GM18520 (cell line): ENCODE measurements around the gene KLC4.
A peak's percentile ranks its signal among the peaks of the same experiment; 100 is the strongest.
"Not testable (repeated sequence)": the region's sequence is repeated elsewhere in the genome, so short reads cannot be mapped to it uniquely, and the experiment has no call there.

Experiments used
- ATAC-seq: cut with Tn5 transposase; IDR thresholded peaks from one replicate; pipeline ENCODE4 v1.9.1; 2021; ENCODE audit not compliant: unreplicated experiment

Gene KLC4

DNA sequence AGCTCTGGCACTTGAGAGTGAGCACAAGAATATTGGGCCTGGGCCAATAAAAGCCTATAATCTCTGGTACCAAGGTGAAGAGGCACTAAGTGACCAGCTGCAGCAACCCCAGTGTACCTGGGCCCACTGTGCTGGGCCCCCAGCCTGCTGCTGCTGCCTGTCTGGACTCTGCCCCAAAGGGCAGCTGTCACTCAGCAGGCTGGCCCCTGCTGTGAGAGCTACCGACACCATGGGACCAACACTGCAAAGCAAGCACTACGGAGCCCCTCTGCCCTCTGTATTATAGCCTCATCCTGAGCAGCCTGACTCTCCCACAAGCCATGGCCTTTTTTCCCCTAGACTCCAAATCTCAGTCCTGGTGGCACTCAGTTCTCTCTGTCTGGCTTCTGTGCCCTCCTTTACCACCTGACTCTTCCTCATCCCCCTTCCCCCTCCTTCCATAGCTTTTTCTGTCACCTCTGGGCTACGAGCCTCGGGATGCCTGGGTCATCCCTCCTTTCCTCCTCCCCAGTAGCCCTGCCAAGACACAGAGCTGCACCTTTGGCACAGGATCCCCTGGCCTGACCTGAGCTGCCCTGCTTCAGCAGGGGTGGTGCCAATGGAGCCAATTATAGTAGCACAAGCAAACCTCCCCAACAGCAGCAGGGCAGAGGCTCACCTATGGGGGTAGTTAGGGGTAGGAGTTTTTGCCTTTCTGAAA is 23.8 kb upstream of the KLC4 start:
- ATAC-seq, result no peak

DNA sequence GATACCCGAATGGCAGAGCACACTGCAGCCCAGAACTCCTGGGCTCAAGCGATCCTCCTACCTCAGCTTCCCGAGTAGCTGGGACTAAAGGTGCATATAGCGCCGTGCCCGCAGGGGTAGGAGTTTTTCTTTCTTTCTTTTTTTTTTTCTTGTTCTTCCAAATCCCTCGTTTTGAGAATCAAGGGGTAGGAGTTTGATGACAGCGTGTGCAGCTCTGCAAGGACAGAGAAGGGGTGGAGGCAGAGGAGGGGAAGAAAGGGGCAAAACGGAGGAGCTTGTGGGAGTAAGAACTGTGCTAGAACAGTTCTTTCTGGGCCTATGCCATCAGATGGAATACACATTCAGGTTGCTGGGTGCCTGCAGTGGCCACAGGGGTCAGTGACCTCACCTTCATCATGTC is 22.7 kb upstream of the KLC4 start:
- no peak for ATAC-seq

DNA sequence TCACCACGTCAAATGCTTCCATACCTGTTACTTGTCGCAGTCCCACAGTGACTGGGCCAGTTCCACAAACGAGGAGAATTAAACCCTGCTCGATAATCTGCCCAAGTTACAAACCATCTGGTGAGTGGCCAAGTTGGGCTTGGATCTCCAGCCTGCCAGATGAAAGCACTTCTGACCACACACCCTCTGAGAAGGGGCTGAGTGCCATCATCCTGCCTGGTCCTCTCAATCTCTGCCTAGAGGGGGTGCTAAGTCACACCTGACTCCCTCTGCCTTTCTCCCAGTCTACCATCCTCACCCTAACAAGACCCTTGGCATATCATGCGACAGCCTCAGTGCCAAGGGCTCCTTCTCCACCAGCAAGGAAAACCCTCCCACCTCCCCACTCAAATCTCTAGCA is 22.2 kb upstream of the KLC4 start:
- ATAC-seq, result no peak

DNA sequence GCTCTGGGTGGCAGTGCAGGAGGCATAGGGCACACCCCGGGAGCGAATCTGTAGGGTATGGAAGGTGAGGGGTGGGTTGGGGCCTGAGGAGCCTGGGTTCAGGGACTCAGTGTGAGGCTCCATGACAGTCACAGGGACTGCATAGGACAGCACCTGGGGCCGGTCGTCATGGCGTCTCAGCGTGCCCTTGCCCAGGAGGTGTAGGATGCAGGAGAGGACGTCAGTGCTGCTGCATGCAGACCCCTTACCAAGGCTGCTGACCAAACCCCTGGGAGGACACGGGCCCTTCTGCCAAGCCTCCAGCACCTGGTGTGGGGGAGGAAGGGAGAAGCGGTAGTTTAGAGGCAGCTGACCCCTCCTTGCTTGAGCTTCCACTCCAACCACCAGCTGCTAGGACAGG is 21.7 kb upstream of the KLC4 start:
- no peak for ATAC-seq

DNA sequence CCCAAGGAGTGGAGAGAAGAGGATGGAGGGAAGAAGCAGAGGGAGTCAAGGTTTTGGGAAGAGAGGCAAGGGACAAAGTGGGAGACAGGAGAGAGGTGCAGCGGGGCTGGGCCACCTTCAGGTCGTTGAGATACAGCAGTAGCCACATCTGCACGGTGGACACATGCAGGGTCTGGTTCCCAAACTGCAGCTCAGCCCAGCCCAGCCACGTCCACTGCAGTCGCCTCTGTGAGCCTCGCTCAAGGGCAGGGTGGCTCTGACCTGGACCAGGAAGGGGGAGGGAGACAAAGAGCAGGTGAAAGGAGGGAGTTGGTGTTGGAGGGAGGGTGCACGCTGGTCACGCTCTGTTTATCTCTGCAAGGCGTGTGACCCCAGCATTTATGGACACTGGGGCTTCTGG is 20.7 kb upstream of the KLC4 start:
- no peak for ATAC-seq

DNA sequence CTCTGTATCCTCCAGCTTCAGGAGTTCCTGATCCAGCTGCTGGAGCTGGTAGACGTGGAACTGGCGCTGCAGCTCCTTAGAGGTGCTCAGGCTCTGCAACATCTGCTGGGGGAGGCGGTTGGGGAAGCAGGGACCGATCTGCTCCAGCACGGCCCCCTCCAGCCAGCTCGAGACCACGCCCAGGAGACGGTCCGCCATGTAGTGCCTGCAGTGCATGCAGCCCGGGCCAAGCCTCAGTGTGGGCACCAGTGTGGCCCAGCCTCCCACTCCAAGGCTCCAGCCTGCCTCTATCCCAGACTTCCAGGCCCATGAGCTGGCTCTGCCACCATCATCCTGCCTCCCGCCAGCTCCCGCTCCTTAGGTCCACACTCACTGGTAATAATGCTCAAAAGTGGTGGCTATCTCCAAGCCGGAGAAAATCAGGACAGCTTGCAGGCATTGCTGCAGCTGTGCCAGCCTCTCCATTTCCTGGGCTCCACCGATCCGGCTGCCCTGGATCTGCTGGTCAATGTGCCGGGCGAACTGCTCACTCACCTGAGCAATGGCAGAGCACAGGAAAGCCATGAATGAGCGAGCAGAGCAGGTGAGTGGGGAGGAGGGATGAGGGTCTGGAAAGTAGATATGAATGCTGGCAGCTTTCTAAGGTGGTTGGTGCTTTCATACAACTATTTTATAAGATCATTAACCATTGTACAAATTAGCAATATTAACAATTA is 18.7 kb upstream of the KLC4 start:
- no peak for ATAC-seq

DNA sequence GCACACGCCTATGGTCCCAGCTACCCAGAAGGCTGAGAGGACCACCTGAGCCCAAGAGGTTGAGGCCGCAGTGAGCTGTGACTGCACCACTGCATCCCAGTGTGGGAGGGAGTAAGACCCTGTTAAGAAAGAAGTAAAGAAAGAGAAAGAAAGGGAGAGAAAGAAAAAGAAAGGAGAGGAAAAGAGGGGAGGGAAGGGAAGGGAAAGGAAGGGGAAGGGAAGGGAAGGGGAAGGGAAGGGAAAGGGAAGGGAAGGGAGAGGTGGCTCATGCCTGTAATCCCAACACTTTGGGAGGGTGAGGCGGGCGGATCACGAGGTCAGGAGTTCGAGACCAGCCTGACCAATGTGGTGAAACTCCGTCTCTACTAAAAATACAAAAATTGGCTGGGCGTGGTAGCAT is 18.0 kb upstream of the KLC4 start:
- not testable (repeated sequence) for ATAC-seq

DNA sequence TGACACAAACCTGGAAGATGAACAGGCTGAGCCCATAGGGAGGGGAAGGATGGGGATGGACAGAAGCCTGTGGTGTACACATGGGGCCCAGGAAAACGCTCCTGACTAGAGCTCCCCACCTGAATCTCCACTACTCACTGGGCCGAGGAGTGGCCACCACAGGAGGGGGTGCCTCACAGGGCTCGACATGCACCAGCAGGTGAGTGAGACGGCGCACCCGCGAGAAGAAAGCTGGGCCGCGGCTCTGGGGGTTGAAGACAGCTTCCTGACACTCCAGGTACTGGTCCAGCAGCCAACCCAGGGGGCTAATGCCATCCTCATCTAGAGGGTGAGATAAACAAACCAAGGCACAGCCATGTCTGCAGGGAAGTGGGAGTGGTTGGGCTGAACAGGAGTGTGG is 16.1 kb upstream of the KLC4 start:
- no peak for ATAC-seq

DNA sequence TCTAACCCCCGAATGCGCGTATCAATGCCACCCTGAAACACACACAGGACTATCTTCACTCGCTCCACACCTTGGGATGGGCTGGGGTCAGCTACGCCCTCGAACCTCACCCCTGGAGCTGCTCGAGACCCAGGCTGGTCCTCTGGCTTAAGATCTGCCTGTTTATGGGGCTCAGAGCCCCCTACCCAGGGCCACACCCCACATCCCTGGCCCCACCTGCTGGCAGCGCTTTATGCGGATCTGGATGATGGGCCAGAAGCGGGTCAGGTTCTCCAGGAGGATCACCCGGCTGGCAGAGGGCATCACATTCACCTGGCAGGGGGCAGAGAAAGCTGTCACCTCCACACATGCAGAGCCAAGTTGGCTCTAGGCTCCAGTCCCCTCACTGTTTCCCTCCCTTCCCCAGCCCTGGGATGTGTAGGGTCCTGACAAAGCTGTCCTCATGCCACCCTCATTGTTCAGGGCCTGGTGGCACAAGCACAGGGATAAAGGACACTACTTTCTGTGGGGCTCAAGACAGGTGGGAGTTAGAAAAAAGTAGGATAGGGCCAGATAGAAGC is 14.0 kb upstream of the KLC4 start:
- no peak for ATAC-seq

DNA sequence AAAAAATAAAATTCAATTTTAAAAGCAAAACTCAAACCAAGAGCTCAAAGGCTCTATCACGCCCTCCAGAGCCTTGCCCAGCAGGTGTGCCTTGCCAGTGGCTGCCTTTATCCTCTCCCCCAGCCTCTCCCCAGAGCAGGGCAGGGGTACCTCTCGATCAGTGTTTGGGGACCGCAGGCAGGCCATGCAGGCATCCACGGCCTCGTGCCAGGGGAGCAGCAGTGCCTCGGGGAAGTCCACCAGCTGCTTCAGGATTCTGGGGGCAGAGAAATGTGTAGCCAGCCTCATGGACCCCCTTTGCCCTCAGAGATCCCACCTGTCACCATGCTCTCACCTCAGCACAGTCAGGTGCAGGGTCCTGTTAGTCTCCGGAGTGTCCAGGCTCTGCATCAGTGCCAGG is 11.4 kb upstream of the KLC4 start:
- ATAC-seq, result no peak

DNA sequence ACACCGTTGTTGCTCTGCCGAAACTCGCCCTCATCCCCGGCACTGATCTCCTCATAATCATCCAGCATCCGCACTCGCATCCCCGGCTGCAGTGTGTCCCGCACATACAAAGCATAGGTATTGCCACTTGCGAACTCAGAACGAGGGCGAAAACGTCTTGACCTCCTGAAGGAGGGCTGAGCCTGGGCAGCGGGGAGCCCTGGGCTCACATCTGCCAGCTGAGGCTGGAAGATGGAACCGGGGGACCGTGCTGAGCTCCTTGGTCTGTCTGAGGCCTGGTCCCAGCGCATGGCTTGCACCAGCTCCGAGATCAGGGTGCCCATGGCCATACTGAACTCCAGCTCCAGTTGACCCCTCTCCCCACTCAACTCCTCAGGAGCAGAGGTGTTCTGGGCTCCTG is 8.4 kb upstream of the KLC4 start:
- ATAC-seq, result no peak

DNA sequence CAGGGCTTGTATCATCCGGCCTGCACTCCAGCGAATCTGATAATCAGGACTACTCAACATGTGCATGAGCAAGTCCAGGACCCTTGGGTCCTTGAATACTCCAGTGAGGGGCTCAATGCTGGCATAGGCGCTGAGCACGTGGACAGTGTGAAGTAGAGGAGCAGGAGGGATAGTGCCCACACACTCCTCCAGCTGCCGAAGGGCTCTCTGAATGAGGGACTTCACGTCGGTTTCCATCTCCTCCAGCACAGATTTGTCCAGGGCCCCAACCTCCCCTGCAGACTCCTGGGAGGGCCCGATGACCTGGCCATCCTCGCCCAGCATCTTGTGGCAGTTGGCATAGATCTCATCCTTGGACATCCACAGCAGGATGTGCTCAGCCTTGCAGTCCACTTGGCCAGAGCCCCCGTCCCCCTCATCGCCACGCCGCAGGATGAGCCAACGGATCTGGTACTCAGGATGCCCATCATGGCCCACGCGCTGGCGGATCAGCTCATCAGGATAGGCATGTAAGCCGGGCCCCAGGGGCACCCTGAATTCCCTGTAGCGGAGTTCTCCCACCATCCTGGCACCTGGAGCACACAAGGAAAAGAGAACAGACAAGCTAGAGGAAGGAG is 7.1 kb upstream of the KLC4 start:
- no peak for ATAC-seq

DNA sequence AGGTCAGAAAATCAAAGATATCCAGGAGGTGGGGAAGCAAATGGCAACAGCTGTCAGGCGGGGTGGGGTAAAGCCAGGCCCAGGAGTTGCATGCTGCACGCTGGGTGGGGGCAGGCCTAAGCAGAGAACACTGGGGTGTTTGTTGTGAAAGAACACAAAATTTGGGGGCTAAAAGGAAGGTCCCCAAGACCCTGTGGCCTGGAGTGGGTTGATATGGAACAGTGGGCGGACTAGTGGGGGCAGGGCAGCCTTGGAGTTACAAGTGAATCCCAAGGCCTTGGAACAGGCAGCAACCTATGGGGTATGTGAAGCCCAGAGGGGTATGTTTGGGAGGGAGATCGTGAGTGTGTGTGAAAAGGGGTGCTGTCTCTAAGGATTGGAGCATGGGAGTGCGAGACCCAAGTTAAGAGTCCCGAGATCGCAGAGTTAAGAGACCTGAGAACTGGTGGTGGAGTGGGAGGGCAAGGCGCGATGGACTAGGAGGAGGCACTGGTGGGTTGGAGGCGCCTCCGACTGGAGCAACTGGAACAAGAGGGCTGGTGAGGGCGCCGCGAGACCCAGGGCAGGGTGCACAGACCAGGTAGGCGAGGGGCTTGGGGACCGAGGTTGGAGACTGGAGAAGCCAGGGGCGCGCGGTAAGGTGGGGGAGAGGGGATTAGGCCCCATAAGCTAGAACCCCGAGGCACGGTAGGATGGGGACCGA is 6.4 kb upstream of the KLC4 start:
- ATAC-seq, result no peak

DNA sequence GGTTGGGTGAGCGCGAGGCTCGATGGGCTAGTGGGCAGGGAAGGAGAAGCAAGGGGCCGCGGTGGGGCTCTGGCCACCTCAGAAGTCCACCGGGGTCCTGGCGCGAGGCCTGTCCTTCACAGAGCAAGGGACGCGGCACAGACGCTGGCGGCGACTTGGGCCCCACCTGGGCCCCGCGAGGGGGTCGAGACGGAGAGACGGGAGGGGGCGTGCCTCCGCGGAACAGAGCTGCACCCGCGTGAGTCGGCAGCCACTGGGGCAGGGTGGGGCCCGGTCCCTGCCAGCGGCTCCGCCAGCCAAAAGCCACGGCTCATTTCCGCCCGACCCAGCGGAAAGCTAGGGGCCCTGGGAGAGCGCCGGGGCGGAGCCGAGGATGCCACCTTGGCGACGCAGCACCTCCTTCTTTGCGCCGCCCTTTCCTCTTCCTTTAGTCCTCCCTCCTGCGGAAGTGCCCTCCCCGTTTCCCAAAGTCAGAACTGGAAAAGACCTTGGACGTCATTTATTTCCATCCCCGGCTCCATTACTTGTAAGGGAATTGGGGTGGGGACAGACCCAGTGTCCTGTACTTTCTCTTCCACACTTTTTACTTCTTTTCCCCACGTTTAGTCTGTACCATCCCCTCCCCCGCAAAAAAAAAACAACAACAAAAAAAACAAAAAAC is 5.8 kb upstream of the KLC4 start, which contains the start of gene CUL7:
CUL7 (minus strand) TSS at position 307 of the 661 bp plus-strand sequence. CDS start 1,063 bp downstream, outside the sequence.
- peak; percentile 81 for ATAC-seq

DNA sequence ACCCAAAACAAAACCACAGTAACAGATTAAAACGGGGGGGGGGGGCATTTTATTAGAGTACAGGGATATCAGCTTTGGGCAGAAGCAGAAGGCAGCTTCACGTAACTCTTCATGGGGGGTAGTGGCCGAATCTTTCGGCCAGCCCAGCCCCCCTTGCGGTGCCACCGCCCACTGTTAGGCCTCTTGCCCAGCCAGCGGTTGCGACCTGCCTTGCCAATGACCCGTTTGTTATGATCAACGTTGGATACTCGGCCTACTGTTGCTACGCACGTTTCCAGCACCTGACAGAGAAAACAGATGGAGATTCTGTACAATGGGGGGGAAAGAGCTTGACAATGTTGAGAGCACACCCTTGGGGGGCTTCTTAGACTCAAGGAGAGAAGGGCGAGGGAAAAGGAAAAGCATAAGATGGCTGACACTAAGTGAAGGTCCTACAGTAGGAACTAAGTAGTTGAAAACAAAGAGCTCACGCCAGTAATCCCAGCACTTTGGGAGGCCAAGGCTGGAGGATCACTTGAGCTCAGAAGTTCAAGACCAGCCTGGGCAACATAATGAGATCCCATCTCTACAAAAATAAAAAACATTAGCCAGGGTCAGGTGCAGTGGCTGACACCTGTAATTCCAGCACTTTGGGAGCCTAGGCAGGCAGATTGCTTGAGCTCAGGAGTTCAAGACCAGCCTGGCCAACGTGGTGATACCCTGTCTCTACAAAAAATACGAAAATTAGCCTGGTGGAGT is 5.1 kb upstream of the KLC4 start:
- ATAC-seq, result no peak

DNA sequence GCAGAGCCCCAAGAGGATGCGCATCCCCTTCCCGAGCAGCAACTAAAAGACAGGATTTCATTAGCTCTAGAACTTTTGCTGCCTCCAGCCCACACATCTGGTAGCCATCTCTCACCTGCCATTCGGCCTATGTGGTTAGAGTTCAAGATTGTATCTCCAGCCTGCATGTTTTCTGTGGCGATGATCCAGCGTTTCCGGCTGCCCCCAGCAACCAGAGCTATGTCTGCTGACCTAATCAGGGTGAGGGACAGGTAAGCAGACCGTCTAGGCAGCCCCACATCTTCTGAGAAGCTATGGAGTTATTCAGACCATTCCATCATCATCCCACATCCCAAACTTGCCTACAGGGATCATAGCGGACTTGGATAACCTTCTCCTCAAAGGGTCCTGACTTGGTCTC is 3.5 kb upstream of the KLC4 start:
- ATAC-seq, result no peak

DNA sequence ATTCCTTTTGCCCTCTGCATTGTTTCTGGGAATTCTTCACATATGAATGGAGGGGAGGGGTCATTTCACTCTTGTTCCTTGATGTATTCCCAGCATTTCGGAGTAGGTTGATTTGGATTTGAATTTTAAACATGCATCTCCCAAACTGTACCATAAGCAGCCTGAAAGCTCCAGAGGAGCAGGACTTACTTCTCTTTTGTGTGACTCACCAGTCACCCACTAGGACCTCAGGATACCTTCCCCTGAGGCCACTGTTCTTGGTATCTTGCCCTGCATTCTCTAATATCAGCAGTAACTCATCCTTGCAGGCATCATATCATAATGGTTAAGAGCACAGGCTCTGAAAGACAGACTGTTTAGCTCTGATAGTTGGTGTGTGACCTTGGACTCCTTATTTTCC is 900 bp upstream of the KLC4 start:
- ATAC-seq, result no peak

DNA sequence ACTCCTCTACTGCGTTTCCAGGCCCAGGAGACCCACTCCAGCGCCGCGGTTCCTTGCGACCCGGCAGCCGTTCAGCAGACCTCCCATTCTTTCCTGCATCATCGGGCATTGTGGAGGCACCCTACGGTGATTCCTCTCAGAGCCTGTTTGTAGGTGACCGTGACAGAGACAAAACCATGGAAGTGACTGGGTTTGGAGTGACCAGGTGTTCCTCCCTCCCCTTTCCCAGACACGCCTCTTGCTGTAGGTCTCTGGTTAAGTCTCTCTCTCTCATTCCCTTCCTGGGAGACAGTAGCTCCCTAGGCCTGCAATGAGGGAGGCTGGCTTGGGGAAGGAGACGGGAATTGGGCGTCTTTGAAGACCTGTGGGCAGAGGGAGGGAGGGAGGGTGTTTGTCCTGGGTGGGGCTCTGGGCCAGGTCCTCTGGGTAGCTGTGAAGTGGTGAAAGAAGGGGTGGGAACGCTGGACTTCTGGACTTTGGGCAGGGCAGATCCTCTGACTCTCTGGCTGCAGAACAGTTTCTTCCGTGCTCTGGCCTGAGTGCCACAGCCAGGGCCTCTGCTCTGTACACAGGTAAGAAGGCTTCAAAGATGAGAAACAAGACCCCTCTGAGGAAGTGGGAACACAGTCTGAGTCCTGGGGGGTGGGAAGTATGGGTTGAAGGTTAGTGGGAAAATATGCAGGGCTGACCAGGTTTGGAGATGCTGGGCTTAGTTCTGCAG is 763 bp downstream of the KLC4 start:
- ATAC-seq, result no peak
